ENCODE data around the gene TP53RK. TPM values are rescaled to one million over a fixed set of nuclear protein-coding genes. Genes with fewer than 3 reads are reported as not detected.

Gene TP53RK
- total RNA-seq, 1 experiment from 2014 or later = 20.6 TPM

DNA sequence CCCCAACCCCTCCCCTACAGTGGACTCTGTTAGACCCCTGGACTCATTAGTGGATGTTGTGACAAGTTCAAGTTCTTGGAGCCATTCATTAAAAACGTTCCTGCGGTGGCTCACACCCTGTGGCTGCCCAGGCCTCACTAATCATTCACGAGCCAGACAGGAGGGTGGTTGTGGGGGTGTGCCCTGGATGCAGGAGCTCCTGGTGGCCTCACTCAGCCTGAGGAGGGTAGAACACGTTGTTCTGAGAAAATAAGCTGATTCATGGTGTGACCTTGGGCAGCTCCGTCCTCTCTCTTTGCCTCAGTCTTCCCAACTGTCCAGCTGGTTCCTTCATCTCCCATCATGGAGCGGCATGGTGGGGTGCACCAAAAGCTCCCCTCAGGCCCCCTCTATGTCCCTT lies 54.7 kb downstream of the TP53RK start:
- no peaks in the 10 kb centered on the region for H3K36me3 ChIP-seq (ENCODE audit: insufficient read depth, low read length, poor library complexity, severe bottlenecking)
- ChIA-PET POLR2A (ENCODE audit: low non-redundant PET) (no interaction called here), CTCF (no interaction called here)
- no peak overlapping the region for H3K4me3 ChIP-seq (ENCODE audit: low read depth, low read length, poor library complexity, severe bottlenecking)
- no peak for TF ChIP-seq EZH2 (IDR thresholded peaks at IDR 0.05; ENCODE audit: borderline replicate concordance, low read depth, low read length, poor library complexity, severe bottlenecking)
- TF ChIP-seq, protein P1, sequence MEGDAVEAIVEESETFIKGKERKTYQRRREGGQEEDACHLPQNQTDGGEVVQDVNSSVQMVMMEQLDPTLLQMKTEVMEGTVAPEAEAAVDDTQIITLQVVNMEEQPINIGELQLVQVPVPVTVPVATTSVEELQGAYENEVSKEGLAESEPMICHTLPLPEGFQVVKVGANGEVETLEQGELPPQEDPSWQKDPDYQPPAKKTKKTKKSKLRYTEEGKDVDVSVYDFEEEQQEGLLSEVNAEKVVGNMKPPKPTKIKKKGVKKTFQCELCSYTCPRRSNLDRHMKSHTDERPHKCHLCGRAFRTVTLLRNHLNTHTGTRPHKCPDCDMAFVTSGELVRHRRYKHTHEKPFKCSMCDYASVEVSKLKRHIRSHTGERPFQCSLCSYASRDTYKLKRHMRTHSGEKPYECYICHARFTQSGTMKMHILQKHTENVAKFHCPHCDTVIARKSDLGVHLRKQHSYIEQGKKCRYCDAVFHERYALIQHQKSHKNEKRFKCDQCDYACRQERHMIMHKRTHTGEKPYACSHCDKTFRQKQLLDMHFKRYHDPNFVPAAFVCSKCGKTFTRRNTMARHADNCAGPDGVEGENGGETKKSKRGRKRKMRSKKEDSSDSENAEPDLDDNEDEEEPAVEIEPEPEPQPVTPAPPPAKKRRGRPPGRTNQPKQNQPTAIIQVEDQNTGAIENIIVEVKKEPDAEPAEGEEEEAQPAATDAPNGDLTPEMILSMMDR (conservative IDR thresholded peaks at IDR 0.05; ENCODE audit: low read depth, low read length) = no peak
- BruUV-seq (replicated peaks) = no TSS peak
- DNase-seq (ENCODE audit: low spot score) = no peak
- no peaks in the 10 kb centered on the region for H3K9me3 ChIP-seq (ENCODE audit: low read depth, low read length, poor library complexity, severe bottlenecking)
- H3K27me3 ChIP-seq (replicated peaks; ENCODE audit: insufficient read depth, low read depth, low read length, poor library complexity) = no peaks in the 10 kb centered on the region
- no peaks in the 10 kb centered on the region for H3K4me1 ChIP-seq (ENCODE audit: insufficient read depth, low read length, poor library complexity, severe bottlenecking)
- intact Hi-C loops (cut with micrococcal nuclease; ENCODE audit: unreplicated experiment) = no loop called here
- H3K27ac ChIP-seq (ENCODE audit: low read depth, low read length, poor library complexity, severe bottlenecking) = no peak overlapping the region

Other genes starting within 250 kb of the TP53RK start
- gene ZNF334, start 175.9 kb downstream of the TP53RK start, total RNA-seq (2021) = 4.4 and 4.5 TPM in 2 replicates
- not detected in 2 replicates for gene OCSTAMP, start 138.8 kb downstream of the TP53RK start, total RNA-seq (2021)
- gene SLC13A3, start 38.0 kb downstream of the TP53RK start, total RNA-seq (2021) = 1.3 and 1.4 TPM in 2 replicates
- 0.37 TPM in 1 of 2 replicates, not detected in the other for gene SLC2A10, start 20.2 kb upstream of the TP53RK start, total RNA-seq (2021)
- gene EYA2, start 205.4 kb upstream of the TP53RK start, total RNA-seq (2021) = not detected in 2 replicates